Cardiac fibroblast (primary cell): Measurements from ENCODE around the gene GATAD2B.

Source experiments
- DNase-seq, 2 donors: peaks; one replicate each; pipeline versions ENCODE4 v3.0.0 to v3.0.0-alpha.2; 2010; ENCODE audit warnings: low read depth in 2 of 2
- H3K4me3 ChIP-seq, 2 donors: replicated peaks in 1 of 2; 1 replicate in 1 of 2; 2 replicates in 1 of 2; pipeline ENCODE4 v1.5.1; 2011; ENCODE audit warnings: low read depth in 2 of 2, low read length in 2 of 2, mild to moderate bottlenecking in 2 of 2, moderate library complexity in 1 of 2
- CTCF ChIP-seq: IDR thresholded peaks from one replicate; pipeline ENCODE4 v1.5.1; 2011; ENCODE audit warnings: low read depth, mild to moderate bottlenecking, low read length, inconsistent platforms

GATAD2B gene

DNA sequence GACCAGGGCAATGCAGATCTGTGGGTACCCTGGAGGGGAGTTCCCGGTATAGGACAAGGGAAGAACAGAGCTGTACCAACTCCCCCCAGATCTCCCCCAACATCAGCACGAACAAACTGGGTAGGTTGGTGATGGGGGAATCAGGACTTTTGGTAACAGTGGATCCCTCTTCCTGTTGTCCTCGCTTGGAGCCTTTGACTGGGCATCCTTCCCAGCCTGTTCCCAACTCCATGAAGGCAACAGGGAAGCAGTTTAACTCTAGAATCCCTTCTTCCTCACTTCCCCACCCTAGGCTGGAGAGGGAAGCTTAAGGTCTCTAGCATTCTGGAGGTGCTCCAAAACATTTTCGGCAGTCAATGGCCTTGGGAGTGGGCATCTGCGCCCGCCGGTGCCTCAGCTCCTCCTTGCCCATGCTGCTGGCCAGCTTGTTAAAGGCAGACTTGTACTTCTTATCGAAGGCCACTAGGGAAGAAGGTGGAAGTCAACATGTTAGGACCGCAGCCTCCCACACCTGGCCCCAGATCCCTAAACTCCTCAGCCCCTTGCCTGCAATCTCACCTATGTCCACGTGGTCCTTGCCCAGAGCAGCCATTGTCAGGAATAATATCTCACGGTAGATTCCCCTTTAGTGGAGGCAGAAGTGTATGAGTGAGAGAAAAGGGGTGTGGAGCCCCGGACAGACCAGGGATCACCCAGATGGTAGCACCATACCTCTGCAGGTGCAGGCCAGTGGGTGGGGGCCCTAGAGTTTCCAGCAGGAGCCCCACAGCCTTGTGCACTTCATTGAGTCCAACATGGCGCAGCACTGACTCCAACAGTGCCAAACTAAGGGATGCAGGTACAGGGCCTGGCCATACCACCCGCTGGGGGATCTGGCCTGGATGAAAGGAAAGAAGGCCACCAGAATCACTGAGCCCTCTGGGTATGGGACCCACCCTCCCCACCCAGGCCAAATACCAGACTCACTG lies 7.5 kb upstream of the GATAD2B start:
- no peak overlapping the region for H3K4me3 ChIP-seq
- TF ChIP-seq CTCF: no peak
- DNase-seq: no peak

- no peak overlapping the region for H3K4me3 ChIP-seq
- DNase-seq: no peak
These were observed 6.7 kb upstream of the GATAD2B start for GRCh38 chr1:153929426-153929825.

GRCh38 chr1:153928791-153929341 lies 6.1 kb upstream of the GATAD2B start:
- TF ChIP-seq CTCF: no peak
- H3K4me3 ChIP-seq: no peak overlapping the region
- DNase-seq: peak; percentile 31 to 49

More at GRCh38 chr1:153929426-153929825, 6.7 kb upstream of the GATAD2B start:
- no peak for TF ChIP-seq CTCF

GRCh38 chr1:153928245-153928644 lies 5.5 kb upstream of the GATAD2B start:
- no peak for TF ChIP-seq CTCF
- no peak overlapping the region for H3K4me3 ChIP-seq
- DNase-seq: no peak

DNA sequence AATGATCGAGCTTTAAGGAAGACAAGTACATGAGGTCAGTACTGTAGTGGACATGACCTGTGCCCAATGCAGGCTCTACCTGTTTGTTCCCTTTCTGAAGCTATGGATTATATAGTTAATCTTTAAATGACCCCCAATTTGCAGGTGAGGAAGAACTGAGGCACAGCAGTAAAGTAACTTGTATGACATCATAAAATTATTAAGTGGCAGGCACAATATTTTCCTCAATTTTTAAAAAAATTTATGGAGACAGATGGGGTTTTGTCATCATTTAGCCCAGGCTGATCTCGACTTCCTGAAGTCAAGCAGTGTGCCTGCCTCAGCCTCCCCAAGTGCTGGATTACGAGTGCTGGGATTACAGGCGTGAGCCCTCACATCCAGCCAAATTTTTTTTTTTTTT lies 3.6 kb upstream of the GATAD2B start:
- H3K4me3 ChIP-seq: no peak overlapping the region
- TF ChIP-seq CTCF: no peak
- DNase-seq: no peak

GRCh38 chr1:153922076-153922971 lies 448 bp downstream of the GATAD2B start:
- DNase-seq: no peak
- peak overlapping the region; percentile 94 to 96 for H3K4me3 ChIP-seq
- peak; percentile 12 for TF ChIP-seq CTCF
